B cell (primary cell): ENCODE measurements around the gene SLC6A4.

Source experiments
- EZH2 ChIP-seq: IDR thresholded peaks from 2 replicates; pipeline ENCODE4 v1.6.1; 2012; ENCODE audit warnings: borderline replicate concordance, low read depth, mild to moderate bottlenecking, moderate library complexity, low read length; ENCODE audit not compliant: insufficient read depth, poor library complexity, severe bottlenecking
- TF ChIP-seq, protein P1 (sequence below): fragments of 200-600 bp; IDR thresholded peaks from one replicate; pipeline ENCODE4 v1.8.0; 2022; ENCODE audit warnings: antibody characterized with exemption, mild to moderate bottlenecking

DNA sequence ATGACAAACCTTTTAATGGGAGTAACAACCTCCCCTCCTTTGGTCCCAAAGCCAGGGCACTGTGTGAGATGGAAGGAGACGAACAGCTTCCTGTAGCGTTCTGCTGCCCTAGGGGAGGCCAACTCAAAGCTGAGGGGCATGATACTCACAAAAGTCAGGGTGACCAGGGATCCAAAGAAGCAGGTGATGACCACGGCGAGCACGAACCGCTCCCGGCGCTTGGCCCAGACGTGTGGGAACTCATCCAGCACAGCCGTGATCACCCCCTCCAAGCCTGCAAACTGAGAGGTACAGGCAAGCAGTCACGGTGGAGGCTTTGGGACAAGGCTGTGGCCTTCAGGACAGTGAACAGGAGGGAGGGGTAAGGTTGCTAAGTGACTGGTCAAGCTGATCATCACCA lies 25.1 kb downstream of the SLC6A4 start:
- TF ChIP-seq, protein P1, sequence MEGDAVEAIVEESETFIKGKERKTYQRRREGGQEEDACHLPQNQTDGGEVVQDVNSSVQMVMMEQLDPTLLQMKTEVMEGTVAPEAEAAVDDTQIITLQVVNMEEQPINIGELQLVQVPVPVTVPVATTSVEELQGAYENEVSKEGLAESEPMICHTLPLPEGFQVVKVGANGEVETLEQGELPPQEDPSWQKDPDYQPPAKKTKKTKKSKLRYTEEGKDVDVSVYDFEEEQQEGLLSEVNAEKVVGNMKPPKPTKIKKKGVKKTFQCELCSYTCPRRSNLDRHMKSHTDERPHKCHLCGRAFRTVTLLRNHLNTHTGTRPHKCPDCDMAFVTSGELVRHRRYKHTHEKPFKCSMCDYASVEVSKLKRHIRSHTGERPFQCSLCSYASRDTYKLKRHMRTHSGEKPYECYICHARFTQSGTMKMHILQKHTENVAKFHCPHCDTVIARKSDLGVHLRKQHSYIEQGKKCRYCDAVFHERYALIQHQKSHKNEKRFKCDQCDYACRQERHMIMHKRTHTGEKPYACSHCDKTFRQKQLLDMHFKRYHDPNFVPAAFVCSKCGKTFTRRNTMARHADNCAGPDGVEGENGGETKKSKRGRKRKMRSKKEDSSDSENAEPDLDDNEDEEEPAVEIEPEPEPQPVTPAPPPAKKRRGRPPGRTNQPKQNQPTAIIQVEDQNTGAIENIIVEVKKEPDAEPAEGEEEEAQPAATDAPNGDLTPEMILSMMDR = no peak
- TF ChIP-seq EZH2 = no peak
